GM19099 (cell line): Measurements from ENCODE around the gene STAT5B.

Source experiments
- POLR2A ChIP-seq: IDR thresholded peaks from 3 replicates; pipeline ENCODE4 v1.6.1; 2011; ENCODE audit warnings: low read depth; ENCODE audit not compliant: insufficient read length; ENCODE audit errors: extremely low read depth

The STAT5B gene

DNA sequence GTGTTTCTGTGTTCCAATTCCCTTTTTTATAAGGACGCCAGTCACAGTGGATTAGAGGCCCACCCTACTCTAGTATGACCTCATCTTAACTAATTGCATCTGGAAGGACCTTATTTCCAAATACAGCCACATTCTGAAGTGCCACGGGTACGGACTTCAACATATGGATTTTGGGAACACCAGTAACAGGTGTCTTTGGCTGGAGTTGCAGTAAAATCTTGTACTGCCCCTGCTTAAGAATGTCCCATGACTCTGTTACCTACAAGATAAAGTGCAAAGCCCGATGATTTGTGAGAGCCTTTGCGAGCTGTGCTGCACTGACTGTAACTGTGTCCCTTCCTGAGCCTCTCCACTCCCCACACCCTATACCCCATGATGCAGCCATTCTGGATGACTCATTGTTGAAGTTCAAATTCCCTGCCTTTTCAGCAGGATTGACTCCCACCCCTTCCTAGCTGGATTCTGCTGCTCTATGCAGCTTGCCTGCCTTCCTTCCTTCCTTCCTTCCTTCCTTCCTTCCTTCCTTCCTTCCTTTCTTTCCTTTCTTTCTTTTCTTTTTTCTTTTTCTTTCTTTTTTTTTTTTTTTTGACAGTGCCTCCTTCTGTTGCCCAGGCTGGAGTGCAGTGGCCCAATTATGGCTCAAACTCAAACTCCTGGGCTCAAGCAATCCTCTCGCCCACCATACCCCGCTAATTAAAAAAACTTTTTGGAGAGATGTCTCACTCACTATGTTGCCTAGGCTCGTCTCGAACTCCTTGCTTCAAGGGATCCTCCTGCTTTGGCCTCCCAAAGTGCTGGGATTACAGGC lies 93.1 kb downstream of the STAT5B start:
- TF ChIP-seq POLR2A = no peak

- no peak for TF ChIP-seq POLR2A
Observed at GRCh38 chr17:42181851-42182207, 94.4 kb downstream of the STAT5B start.

DNA sequence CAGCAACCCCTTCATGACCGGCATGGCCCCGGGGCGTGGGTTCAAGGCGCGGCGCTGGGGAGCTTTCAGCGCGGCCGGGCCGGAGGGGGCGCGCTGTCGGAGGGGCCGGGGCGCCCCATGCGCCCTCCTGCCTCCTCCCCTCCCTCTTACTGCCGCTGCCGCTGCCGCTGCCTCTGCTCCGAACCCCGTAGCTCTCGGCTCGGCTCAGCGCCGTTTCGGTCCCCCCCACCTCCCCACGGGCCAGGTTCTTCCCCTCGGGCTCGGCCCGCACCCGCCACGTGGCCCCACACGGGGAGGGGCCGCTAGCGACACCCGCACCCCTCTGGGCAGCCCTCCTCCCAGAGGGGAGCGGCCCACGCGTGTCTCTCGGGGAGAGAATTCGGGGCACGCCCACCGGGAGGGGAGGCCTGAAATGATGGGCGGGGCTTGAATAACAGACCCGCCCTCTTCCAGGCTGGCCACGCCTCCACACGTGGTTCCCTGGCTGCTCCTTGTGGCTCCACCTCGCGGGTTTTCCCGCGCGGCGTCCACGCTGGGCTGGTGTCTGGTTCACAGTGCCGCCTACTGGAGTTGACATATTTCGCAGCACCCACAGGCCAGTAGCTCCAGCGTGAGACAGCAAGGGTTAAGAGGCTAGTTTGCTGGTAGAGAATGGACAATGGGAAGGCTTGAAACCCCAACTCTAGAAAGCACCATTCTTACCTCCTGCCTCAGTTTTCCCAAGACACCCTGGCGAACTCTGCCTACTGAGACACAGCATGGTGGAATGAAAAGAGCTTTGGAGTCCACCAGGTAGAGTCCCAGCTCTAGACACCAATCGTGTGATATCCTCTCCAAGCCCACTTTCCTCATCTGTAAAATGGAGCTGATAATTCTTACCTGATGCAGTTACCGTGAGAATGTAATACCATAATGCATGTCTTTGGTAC lies 95.0 kb downstream of the STAT5B start, which contains the start of gene KCNH4:
KCNH4 (minus strand) TSS at position 221 of the 929 bp plus-strand sequence; CDS start at position 24, 197 bp downstream.
- TF ChIP-seq POLR2A = no peak

DNA sequence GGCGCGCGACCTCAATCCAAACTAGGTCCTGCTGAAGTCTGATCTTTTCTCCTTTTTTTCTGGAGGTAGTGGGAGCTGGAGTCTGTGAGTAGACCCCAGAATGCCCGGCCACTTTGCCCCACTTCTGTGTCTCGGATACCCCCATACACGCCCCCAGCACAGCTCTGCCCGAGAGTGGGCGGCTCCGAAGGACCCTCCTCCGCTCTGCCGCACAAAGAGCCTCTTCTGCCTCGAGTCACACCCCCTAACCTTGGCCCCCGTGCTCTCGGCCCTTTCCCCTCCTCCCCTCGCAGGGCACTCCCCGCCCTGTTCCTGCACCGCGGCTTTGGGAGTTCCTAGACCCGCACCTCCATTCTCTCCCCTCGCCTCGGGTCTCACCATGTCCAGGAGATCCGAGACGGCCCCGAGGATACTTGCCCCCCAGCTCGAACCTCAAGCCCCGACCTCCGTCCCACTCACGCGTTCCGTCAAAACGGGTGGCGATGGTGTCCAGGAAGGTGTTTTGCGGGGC lies 95.7 kb downstream of the STAT5B start:
- TF ChIP-seq POLR2A = no peak

- TF ChIP-seq POLR2A = no peak
Observed at GRCh38 chr17:42179911-42180410, 96.2 kb downstream of the STAT5B start.

GRCh38 chr17:42179335-42179734 lies 96.9 kb downstream of the STAT5B start:
- no peak for TF ChIP-seq POLR2A

- TF ChIP-seq POLR2A = peak; percentile 41
Observed at GRCh38 chr17:42178817-42179216, 97.4 kb downstream of the STAT5B start.

GRCh38 chr17:42177684-42178083 lies 98.5 kb downstream of the STAT5B start:
- no peak for TF ChIP-seq POLR2A

GRCh38 chr17:42174126-42174783 lies 101.9 kb downstream of the STAT5B start:
- no peak for TF ChIP-seq POLR2A

GRCh38 chr17:42171831-42172230 lies 104.4 kb downstream of the STAT5B start:
- no peak for TF ChIP-seq POLR2A

GRCh38 chr17:42169351-42169750 lies 106.8 kb downstream of the STAT5B start:
- TF ChIP-seq POLR2A = no peak

- TF ChIP-seq POLR2A = no peak
Observed at GRCh38 chr17:42167807-42168206, 108.4 kb downstream of the STAT5B start.

- no peak for TF ChIP-seq POLR2A
Observed at GRCh38 chr17:42166196-42166763, 109.9 kb downstream of the STAT5B start.

DNA sequence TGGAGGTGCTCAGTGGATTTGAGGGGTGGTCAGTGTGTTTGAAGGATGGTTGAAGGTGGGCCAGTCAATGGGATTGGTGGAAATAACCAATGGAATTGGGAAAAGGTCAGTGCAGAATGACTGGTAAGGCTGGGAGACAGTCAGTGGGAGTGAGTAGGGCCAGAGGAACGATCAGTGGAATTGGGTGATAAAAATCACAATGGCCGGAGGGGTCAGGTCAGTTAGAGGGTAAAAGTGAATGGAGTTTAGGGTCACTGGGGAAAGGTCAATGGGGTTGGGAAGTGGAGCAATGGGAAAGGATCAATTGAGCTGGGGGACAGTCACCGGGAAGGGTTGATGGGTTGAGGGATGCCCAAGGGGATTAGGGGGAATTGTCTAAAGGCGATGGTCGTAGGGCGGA lies 110.4 kb downstream of the STAT5B start:
- TF ChIP-seq POLR2A = no peak

DNA sequence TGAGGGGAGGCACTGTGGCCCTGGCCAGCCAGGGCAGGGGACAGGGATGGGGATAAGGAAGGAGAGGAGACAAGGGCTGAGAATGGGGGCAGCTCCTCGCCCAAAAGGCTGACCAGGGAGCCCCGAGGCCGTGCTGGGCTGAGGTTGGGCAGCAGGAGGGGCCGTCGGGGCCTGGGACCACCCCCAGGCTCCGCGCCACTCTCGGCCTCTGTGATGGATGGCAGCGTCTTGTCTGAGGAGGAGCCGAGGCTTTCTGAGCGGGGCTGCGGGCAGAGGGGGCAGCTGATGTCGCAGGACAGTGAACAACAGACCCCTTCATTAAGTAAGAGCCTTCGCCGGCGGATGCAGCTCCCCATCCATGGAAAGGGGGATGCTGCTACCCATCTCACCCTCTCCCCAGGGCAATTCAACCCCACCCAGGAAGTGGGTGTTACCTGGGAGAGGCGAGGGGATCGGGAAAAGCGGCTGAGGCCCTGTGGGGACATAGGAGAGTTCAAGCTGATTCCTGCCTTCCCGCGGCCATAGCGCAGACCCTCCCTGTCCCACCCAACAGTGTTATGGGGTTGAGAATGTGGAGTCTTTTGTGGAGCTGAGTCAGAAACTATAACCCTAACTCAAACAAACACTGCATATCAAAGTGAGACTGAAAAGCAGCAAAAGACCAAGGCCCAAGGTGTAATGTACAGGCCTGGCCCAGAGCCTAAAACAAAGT lies 112.3 kb downstream of the STAT5B start:
- TF ChIP-seq POLR2A = no peak

- TF ChIP-seq POLR2A = no peak
Observed at GRCh38 chr17:42163113-42163512, 113.1 kb downstream of the STAT5B start.
